K562 (cell line): ENCODE data around the gene TMEM69.

Experiments used
- CBX5 ChIP-seq: IDR thresholded peaks from 2 replicates; pipeline ENCODE4 v1.6.1; 2014; ENCODE audit warnings: low read depth, borderline replicate concordance
- FOXP4 ChIP-seq: sonication (generic); formaldehyde crosslinking; IDR thresholded peaks from 2 replicates; pipeline ENCODE4 v1.8.0; 2022; ENCODE audit warnings: mild to moderate bottlenecking, missing genetic modification reagents, borderline replicate concordance

GRCh38 chr1:45647248-45648021 lies 40.5 kb upstream of the TMEM69 start:
- TF ChIP-seq FOXP4 (CRISPR knock-in tag) (no peak), CBX5 (no peak)
